DMS153 (cell line): ENCODE data around the gene PRSS48.
"Not testable (repeated sequence)": the region's sequence is repeated elsewhere in the genome, so short reads cannot be mapped to it uniquely, and the experiment has no call there.

Experiments used
- DNase-seq: peaks from one replicate; lab custom pipeline; 2025; lab: John Stamatoyannopoulos, UW

The PRSS48 gene

GRCh38 chr4:151276787-151277562 is at the start of gene PRSS48:
TSS of gene PRSS48 (plus strand) at chr4:151277161. CDS start at chr4:151277173, 12 bp downstream.
- DNase-seq = peak; percentile 22

GRCh38 chr4:151227172-151227571 is 49.8 kb upstream of the PRSS48 start:
- DNase-seq = no peak

GRCh38 chr4:151227731-151228130 is 49.2 kb upstream of the PRSS48 start:
- no peak for DNase-seq

GRCh38 chr4:151228189-151229119 is 48.5 kb upstream of the PRSS48 start:
- DNase-seq = no peak

GRCh38 chr4:151231915-151232595 is 44.9 kb upstream of the PRSS48 start:
- DNase-seq = no peak

- no peak for DNase-seq
Measured at GRCh38 chr4:151233600-151233999, 43.4 kb upstream of the PRSS48 start.

GRCh38 chr4:151235373-151235772 is 41.6 kb upstream of the PRSS48 start:
- DNase-seq = not testable (repeated sequence)

- DNase-seq = no peak
Measured at GRCh38 chr4:151236036-151236435, 40.9 kb upstream of the PRSS48 start.

GRCh38 chr4:151238477-151238876 is 38.5 kb upstream of the PRSS48 start:
- DNase-seq = no peak

GRCh38 chr4:151239608-151240007 is 37.4 kb upstream of the PRSS48 start:
- DNase-seq = no peak

- no peak for DNase-seq
Measured at GRCh38 chr4:151242305-151242704, 34.7 kb upstream of the PRSS48 start.

- DNase-seq = no peak
Measured at GRCh38 chr4:151246742-151247141, 30.2 kb upstream of the PRSS48 start.

GRCh38 chr4:151247395-151247794 is 29.6 kb upstream of the PRSS48 start:
- DNase-seq = no peak

- DNase-seq = no peak
Measured at GRCh38 chr4:151248519-151248918, 28.4 kb upstream of the PRSS48 start.

GRCh38 chr4:151250706-151251105 is 26.3 kb upstream of the PRSS48 start:
- DNase-seq = no peak

GRCh38 chr4:151251603-151252304 is 25.2 kb upstream of the PRSS48 start:
- peak; percentile 79 for DNase-seq

GRCh38 chr4:151255226-151255625 is 21.7 kb upstream of the PRSS48 start:
- not testable (repeated sequence) for DNase-seq

GRCh38 chr4:151255680-151256079 is 21.3 kb upstream of the PRSS48 start:
- DNase-seq = not testable (repeated sequence)

- DNase-seq = no peak
Measured at GRCh38 chr4:151256134-151256533, 20.8 kb upstream of the PRSS48 start.

- no peak for DNase-seq
Measured at GRCh38 chr4:151257704-151258103, 19.3 kb upstream of the PRSS48 start.

- no peak for DNase-seq
Measured at GRCh38 chr4:151259752-151260151, 17.2 kb upstream of the PRSS48 start.

- no peak for DNase-seq
Measured at GRCh38 chr4:151260526-151260925, 16.4 kb upstream of the PRSS48 start.
